ENCODE data around the gene ADD1.

Gene ADD1

DNA sequence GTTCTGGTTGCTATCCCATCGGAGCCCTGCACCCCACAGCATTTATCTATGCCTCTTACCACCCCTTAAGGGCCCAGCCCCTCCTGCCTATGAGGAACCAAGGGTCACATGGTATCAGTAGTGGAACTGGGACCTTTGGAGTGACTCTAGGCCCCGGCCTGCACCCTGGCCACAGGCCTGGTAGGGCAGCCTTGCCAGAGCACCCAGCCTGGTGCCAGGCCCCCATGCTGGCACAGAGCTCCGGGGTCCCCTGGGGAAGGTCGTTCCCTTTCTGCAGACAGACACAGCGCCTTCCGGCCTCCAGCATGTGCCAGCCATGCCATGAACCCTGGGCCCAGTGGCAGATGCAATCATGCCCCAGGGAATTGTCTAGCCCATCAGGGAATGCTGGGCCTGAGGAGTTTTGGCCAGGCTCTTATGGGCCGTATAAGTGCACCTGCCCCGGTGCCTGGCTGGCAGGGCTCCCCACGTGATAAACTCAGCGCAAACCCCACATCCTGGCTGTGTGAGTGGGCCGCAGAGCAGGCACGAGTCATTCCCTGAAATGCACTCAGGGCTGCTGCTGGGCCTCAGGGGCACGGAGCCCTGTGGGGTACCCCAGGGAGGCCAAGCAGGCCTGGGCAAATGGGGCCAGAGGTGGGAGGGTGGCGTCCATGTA lies 19.8 kb upstream of the ADD1 start:
- no peak for TF ChIP-seq CTCF (IDR thresholded peaks at IDR 0.05; ENCODE audit: low read depth, low read length, missing control alignments)

DNA sequence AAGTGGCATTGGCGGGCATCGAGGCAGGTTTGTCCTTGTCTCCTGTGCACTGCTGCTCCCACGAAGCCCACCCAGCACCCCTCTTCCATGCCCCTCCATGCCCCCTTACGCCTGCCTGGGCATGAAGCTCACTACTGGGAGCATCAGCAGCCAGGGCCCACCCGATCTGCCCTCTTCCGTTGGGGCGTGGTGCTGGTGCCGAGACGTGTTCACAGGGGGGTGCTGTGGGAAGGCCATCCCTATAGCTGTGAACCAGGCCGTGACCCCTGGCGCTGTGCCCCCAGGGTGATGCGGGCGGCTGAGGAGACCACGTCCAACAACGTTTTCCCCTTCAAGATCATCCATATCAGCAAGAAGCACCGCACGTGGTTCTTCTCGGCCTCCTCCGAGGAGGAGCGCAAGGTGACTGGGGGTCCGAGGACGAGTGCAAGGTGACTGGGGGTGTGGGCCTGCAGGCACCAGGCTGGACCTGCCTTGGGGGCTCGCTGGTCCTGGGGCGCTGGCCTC lies 19.3 kb upstream of the ADD1 start:
- no peak for DNase-seq (ENCODE audit: extremely low read depth, low read depth)
- no peak for TF ChIP-seq CTCF (IDR thresholded peaks at IDR 0.05; ENCODE audit: low read depth, low read length, missing control alignments)

More for the DNA sequence above, 19.8 kb upstream of the ADD1 start:
- H3K4me3 ChIP-seq (replicated peaks; ENCODE audit: low read depth, low read length): no peak overlapping the region
- no peak for DNase-seq (ENCODE audit: extremely low read depth, low read depth)

DNA sequence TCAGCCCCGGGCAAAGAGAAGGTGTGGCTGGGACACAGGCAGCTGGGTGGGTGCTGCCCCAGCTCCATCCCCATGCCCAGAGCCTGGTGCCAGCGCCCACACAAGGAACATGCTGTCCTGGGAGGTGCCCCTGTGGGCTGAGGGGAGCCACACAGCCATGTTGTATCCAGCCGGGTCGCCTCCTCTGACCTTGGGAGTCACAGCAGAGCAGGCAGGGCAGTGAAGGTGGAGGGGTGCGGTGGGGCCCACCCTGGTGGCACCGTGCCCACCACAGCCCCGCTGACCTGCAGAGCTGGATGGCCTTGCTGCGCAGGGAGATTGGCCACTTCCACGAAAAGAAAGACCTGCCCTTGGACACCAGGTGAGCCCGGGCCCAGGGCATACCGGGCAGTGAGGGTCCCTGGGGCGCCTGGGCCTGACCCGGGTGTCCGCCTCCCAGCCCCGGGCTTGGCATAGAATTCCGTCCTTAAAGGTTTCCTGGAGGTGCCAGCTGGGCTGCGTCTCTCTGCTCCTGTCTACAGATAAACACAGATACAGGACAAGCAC lies 18.7 kb upstream of the ADD1 start:
- no peak overlapping the region for H3K4me3 ChIP-seq (replicated peaks; ENCODE audit: low read depth, low read length)
- no peak for TF ChIP-seq CTCF (IDR thresholded peaks at IDR 0.05; ENCODE audit: low read depth, low read length, missing control alignments)
- no peak for DNase-seq (ENCODE audit: extremely low read depth, low read depth)

More for the DNA sequence above, 19.3 kb upstream of the ADD1 start:
- H3K4me3 ChIP-seq (replicated peaks; ENCODE audit: low read depth, low read length): no peak overlapping the region

DNA sequence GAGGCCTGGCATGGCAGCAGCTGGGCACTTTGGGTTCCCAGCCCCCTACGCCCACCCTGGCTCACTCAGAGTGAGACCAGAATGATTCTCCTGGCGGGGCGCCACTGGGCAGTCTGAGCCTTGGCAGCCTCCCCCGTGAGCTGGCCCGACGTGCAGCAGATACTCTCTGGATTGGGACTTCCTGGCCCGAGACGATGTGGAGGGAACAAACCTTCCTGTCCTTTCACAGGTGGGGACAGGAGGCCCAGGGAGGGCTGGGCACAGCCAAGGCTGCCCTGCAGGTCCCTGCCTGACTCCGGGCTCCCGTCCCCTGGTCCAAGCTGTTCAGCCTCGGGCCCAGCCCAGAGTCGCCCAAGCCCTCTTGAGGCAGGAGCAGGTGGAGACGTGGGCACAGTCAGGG lies 17.9 kb upstream of the ADD1 start:
- H3K4me3 ChIP-seq (replicated peaks; ENCODE audit: low read depth, low read length): no peak overlapping the region
- TF ChIP-seq CTCF (IDR thresholded peaks at IDR 0.05; ENCODE audit: low read depth, low read length, missing control alignments): no peak
- no peak for DNase-seq (ENCODE audit: extremely low read depth, low read depth)

DNA sequence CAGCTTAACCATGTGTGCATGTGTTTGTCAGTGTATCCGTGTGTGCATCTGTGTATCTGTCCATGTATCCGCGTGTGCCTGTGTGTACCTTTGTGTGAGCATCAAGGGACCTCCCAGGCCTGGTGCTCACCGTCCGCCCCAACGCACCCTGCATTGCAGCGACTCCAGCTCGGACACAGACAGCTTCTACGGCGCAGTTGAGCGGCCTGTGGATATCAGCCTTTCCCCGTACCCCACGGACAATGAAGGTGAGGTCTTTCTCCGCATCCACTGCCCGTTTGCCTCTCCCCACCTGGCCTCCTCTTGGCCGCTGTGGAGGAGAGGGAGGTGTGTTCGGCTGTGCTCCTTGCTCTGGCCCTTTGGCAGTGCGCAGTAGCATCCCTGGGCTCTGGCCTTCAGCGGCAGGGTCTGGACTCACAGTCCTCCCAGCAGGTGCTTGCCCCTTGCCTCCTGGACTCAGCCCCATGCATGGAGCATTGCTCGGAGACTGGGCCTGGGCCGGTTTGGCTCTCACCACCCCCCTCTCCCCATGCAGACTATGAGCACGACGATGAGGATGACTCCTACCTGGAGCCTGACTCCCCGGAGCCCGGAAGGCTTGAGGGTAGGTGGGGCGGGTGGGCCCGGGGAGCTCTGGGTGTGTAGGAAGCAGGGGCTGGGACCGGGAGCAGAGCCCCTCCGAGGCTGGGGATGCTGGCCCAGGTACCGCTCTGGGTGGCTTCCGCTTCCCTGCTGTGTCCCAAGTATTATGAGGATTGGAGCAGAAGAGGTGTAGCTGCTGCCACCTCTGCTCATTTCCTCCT lies 16.4 kb upstream of the ADD1 start:
- DNase-seq (ENCODE audit: extremely low read depth, low read depth): no peak
- H3K4me3 ChIP-seq (replicated peaks; ENCODE audit: low read depth, low read length): no peak overlapping the region
- no peak for TF ChIP-seq CTCF (IDR thresholded peaks at IDR 0.05; ENCODE audit: low read depth, low read length, missing control alignments)

DNA sequence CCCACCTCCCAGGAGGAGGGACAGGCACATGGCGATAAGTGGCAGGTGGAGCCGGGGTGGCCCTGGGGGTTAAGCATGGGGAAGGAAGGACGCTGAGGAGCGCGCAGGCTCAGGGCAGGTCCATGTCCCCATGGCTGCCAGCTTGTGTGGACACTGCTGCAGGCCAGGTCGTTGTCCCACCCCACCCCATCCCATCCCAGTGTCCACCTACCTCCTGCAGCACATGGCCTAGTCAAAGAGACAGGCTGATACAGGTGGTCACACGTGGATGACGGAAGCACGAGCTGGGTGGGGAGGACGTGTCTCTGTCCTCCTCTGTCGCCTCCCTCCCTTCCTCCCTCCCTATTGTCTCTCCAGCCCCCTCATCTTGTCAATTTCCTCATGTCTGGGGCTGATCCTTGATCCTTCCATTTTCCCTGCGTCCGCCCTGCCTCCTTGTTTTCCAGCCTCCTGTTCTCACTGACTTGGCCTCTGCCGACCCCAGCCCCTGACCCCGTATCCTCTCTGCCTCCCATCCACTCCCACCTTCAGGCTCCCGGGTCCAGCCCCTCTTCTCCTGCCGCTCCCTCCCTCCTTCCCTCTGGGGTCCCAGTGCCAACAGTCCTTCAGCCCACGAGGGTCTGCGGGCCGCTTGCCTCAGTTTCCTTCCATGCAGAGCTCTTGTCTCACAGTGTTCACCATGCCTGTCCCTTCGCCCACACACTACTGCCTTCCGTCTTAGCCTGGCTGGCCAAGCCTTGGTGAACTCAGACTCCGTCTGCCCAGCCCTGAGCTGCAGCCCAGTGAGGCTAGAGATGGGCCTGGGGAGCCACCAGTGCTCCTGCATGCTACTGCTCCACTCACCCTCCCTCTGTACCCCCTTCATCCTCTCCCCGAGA lies 15.5 kb upstream of the ADD1 start:
- no peak for TF ChIP-seq CTCF (IDR thresholded peaks at IDR 0.05; ENCODE audit: low read depth, low read length, missing control alignments)
- no peak overlapping the region for H3K4me3 ChIP-seq (replicated peaks; ENCODE audit: low read depth, low read length)
- DNase-seq (ENCODE audit: extremely low read depth, low read depth): no peak

Measured in HFF-Myc (cell line).